Stomach (tissue), 9 donors: ENCODE results near the gene FUOM. TPM values are rescaled to one million over a fixed set of nuclear protein-coding genes. Genes with fewer than 3 reads are reported as not detected.

ENCODE experiments used
- DNase-seq, 2 donors: peaks; one replicate each; pipeline versions ENCODE4 v3.0.0 to v3.0.0-alpha.2; 2013 to 2019
- H3K27ac ChIP-seq, 5 donors: fragments of 200-600 bp in 4 of 5; sonication (generic) in 4 of 5; one replicate each; pipeline ENCODE4 v1.5.1; 2013 to 2019; ENCODE audit warnings: mild to moderate bottlenecking in 1 of 5, moderate library complexity in 1 of 5
- H3K27me3 ChIP-seq, 3 donors: fragments of 200-600 bp; sonication (generic); one replicate each; pipeline ENCODE4 v1.5.1; 2017 to 2019; ENCODE audit warnings: mixed run types in 1 of 3
- H3K36me3 ChIP-seq, 4 donors: fragments of 200-600 bp; sonication (generic); 1 replicate in 3 of 4; 2 replicates in 1 of 4; pipeline ENCODE4 v1.5.1; 2016 to 2019
- H3K4me1 ChIP-seq, 4 donors: fragments of 200-600 bp; sonication (generic); one replicate each; pipeline ENCODE4 v1.5.1; 2016 to 2019
- H3K4me3 ChIP-seq, 4 donors: fragments of 200-600 bp; sonication (generic) in 3 of 4; one replicate each; pipeline ENCODE4 v1.5.1; 2016 to 2019; ENCODE audit warnings: mild to moderate bottlenecking in 1 of 4
- H3K9me3 ChIP-seq, 4 donors: fragments of 200-600 bp; sonication (generic); one replicate each; pipeline ENCODE4 v1.5.1; 2016 to 2019
- CTCF ChIP-seq, 7 experiments: fragments of 450-650 bp in 4 of 7; fragments of 200-600 bp in 3 of 7; sonication (generic) in 3 of 7; IDR thresholded peaks; one replicate each; pipeline ENCODE4 v1.5.1; 2016 to 2019; ENCODE audit warnings: antibody characterized with exemption in 7 of 7, control low read depth in 2 of 7, mild to moderate bottlenecking in 1 of 7
- EP300 ChIP-seq: sonication (generic); formaldehyde crosslinking; IDR thresholded peaks from one replicate; pipeline ENCODE4 v1.6.1; 2017; ENCODE audit warnings: antibody characterized with exemption
- POLR2A ChIP-seq, 4 donors: fragments of 450-650 bp; IDR thresholded peaks; one replicate each; pipeline ENCODE4 v1.6.1; 2016; ENCODE audit warnings: antibody characterized with exemption in 4 of 4, control low read depth in 2 of 4, mild to moderate bottlenecking in 1 of 4, moderate library complexity in 1 of 4
- POLR2AphosphoS5 ChIP-seq, 3 donors: sonication (generic); formaldehyde crosslinking; IDR thresholded peaks; one replicate each; pipeline ENCODE4 v1.6.1; 2016; ENCODE audit warnings: antibody characterized with exemption in 3 of 3
- WGBS, 5 donors: extraction: QIAGEN DNeasy Blood & Tissue Kit in 3 of 5; methylation state at CpG; one replicate each; pipeline versions ENCODE4 v1.1.5 to v1.1.7; 2013 to 2018; 5-methylcytosine and 5-hydroxymethylcytosine counted together
- intact Hi-C: fragments of 100-400 bp; cut with DNase I; formaldehyde crosslinking; loops from one replicate; pipeline ENCODE4 v1.15.1; 2023; ENCODE audit warnings: low total_unique reads
- polyA plus RNA-seq, 3 donors: library from polyadenylated mRNA; stranded (reverse); fragments of 200-250 nt; gene quantifications; one replicate each; pipeline ENCODE4 v1.2.3, GENCODE V29; 2013
- total RNA-seq, 5 donors: library from RNA; depleted of rRNA; stranded (reverse); fragments of >200 nt; gene quantifications; one replicate each; pipeline versions ENCODE4 v1.1.0 to v1.2.3, GENCODE V29; 2014 to 2016
- donor health status: healthy with polysubstance abuse.
- donor health status: Bipolar disorder and iron deficiency.
- donor health status: healthy.

FUOM gene
- total and polyA plus RNA-seq, 8 donors, result 6.4 to 38.3 (median 17.9) TPM; not detected in 2

DNA sequence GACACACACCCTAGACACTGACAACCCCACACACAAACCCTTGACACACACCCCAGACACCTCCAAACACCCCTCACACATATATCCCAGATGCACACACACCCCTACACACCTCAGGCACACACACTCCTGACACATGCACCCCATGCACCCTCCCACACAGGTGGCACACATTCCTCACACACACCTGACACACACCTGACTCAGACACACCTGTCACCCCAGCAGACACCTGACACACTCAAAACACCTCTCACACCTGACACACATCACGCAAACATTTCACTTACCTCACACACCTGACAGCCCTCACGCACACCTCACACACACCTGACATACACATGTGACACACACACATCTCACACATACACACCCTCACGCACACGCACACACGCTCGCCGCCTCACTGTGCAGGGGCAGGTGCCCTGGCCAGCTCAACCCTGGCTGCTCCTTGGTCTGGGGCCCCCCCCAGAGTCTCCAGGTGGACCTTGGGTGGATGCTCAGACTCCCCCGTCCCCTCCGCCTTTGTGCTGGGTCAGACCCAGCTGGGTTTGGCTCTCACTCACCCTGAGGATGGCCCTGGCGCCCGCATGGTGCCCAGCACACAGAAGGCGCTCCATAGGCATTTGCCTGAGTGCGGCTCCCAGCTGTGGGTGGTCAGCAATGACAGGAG, 18.0 kb downstream of the FUOM start:
- peaks cover 15 to 99% (median 57%) of the 10 kb centered on the region in 3 donors for H3K27me3 ChIP-seq
- peaks cover 21 to 23% (median 22%) of the 10 kb centered on the region in 4 donors for H3K4me1 ChIP-seq
- H3K4me3 ChIP-seq, result no peak overlapping the region
- TF ChIP-seq POLR2AphosphoS5 (IDR thresholded peaks at IDR 0.05), result no peak
- TF ChIP-seq EP300, result no peak
- TF ChIP-seq CTCF (IDR thresholded peaks at IDR 0.05), result no peak
- no peak for TF ChIP-seq POLR2A (IDR thresholded peaks at IDR 0.05)
- no peak for DNase-seq
- H3K9me3 ChIP-seq, result no peaks in the 10 kb centered on the region
- 84 to 94% (median 89%) methylated on average over 12 to 13 of the region's 13 CpGs for WGBS, 5 donors
- no peaks in the 10 kb centered on the region for H3K36me3 ChIP-seq
- intact Hi-C loops, result no loop called here
- no peak overlapping the region for H3K27ac ChIP-seq

DNA sequence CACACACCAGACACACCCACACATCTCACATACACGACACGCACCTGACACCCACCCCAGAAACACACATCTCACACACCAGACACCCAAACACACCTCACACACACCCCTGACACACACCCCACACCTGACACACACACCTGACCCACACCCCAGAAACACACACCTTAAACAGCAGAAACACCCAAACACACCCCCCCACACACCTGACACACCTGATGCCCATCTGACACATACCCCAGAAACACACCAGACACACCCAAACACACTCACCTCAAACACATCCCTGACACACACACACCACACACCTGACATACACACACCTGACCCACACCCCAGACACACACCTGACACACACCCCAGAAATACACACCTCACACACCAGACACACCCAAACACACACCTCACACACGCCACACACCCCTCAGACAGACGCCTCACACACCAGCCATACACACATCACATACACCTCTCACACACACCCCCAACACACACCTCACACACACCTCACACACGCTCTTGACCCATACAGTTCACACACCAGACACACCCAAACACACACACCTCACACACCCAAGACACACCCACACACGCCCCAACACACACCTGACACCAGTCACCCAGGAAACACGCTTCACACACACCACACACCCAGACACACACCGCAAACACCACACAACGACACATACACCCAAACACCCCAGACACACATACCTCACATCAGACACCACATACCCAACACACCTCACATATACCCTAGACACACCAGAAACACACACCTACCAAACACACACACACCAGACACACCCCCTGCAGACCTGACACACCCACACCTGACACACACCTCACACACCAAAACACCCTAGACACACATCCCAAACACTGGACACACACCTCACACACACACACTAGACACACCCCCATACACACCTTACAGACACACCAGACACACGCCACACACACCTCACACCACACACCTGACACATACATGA, 19.4 kb downstream of the FUOM start:
- Histone ChIP-seq H3K36me3 (no peaks in the 10 kb centered on the region), H3K4me3 (no peak overlapping the region), H3K4me1 (peaks cover 23 to 25% (median 24%) of the 10 kb centered on the region in 4 donors), H3K27ac (no peak overlapping the region), H3K27me3 (peaks cover 18 to 92% (median 54%) of the 10 kb centered on the region in 3 donors), H3K9me3 (no peaks in the 10 kb centered on the region)
- WGBS, 5 donors, result 82 to 87% (median 85%) methylated on average over 10 of the region's 10 CpGs
- no peak for DNase-seq
- no peak for TF ChIP-seq POLR2AphosphoS5 (IDR thresholded peaks at IDR 0.05)
- no peak for TF ChIP-seq POLR2A (IDR thresholded peaks at IDR 0.05)
- no peak for TF ChIP-seq EP300
- TF ChIP-seq CTCF (IDR thresholded peaks at IDR 0.05), result no peak
- intact Hi-C loops, result no loop called here

DNA sequence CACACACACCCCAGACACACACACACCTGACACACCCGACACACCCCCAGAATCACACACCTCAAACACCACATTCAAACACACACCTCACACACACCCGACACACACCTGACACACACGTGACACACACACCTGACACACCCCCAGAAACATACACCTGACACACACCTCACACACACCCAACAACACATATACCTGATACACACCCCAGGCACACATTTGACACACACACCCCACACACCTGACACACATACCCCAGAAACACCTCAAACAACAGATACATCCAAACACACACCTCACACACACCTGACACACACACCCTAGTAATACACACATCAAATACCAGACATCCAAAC, 20.5 kb downstream of the FUOM start:
- Histone ChIP-seq H3K9me3 (no peaks in the 10 kb centered on the region), H3K4me1 (peaks cover 23 to 25% (median 24%) of the 10 kb centered on the region in 4 donors), H3K27ac (no peak overlapping the region), H3K36me3 (no peaks in the 10 kb centered on the region), H3K4me3 (no peak overlapping the region), H3K27me3 (peaks cover 18 to 92% (median 54%) of the 10 kb centered on the region in 3 donors)
- TF ChIP-seq POLR2A (IDR thresholded peaks at IDR 0.05) (no peak), EP300 (no peak), POLR2AphosphoS5 (IDR thresholded peaks at IDR 0.05) (no peak), CTCF (IDR thresholded peaks at IDR 0.05) (no peak)
- 62 to 84% (median 71%) methylated on average over 3 of the region's 3 CpGs for WGBS, 5 donors
- intact Hi-C loops, result no loop called here
- no peak for DNase-seq

- Histone ChIP-seq H3K27me3 (peaks cover 21 to 92% (median 58%) of the 10 kb centered on the region in 3 donors), H3K4me1 (peaks cover 23 to 25% (median 24%) of the 10 kb centered on the region in 4 donors), H3K4me3 (peak within 1 kb of the TSS; percentile 39 to 50 (median 42)), H3K9me3 (no peaks in the 10 kb centered on the region), H3K27ac (peak within 1 kb of the TSS; percentile 32 to 62 (median 41)), H3K36me3 (no peaks in the 10 kb centered on the region)
- 9 to 18% (median 16%) methylated on average over 37 to 63 of the region's 63 CpGs for WGBS, 5 donors
- TF ChIP-seq POLR2AphosphoS5 (IDR thresholded peaks at IDR 0.05) (no peak), POLR2A (IDR thresholded peaks at IDR 0.05) (no peak), CTCF (IDR thresholded peaks at IDR 0.05) (no peak), EP300 (no peak)
- DNase-seq, result peak; percentile 59 to 88
- intact Hi-C loops, result no loop called here
Observed at GRCh38 chr10:133336577-133337369, 21.0 kb downstream of the FUOM start, which contains the start of gene CALY. CALY (minus strand) TSS chr10:133336896; CDS start chr10:133328989, 7,907 bp downstream.
